GM20000 (cell line): ENCODE data around the gene OR11H1.
"Not testable (repeated sequence)": the region's sequence is repeated elsewhere in the genome, so short reads cannot be mapped to it uniquely, and the experiment has no call there.

Experiments
- DNase-seq: peaks from one replicate; pipeline ENCODE4 v3.0.0; 2012; ENCODE audit warnings: low spot score

Gene OR11H1

GRCh38 chr22:15527892-15528291 lies at the start of gene OR11H1:
OR11H1 (plus strand) TSS chr22:15528192; CDS start chr22:15528192, 0 bp downstream.
- DNase-seq, result not testable (repeated sequence)

- not testable (repeated sequence) for DNase-seq
These were observed 18.0 kb upstream of the OR11H1 start for GRCh38 chr22:15509967-15510366.

- not testable (repeated sequence) for DNase-seq
These were observed 12.1 kb upstream of the OR11H1 start for GRCh38 chr22:15515896-15516295.

GRCh38 chr22:15553767-15554166 lies 25.8 kb downstream of the OR11H1 start:
- DNase-seq, result not testable (repeated sequence)

- not testable (repeated sequence) for DNase-seq
These were observed 35.5 kb downstream of the OR11H1 start for GRCh38 chr22:15563461-15563860.

- not testable (repeated sequence) for DNase-seq
These were observed 37.1 kb downstream of the OR11H1 start for GRCh38 chr22:15565063-15565462.
